GM21390 (cell line): ENCODE measurements around the gene LEMD1.

ENCODE experiments used
- ATAC-seq: cut with Tn5 transposase; IDR thresholded peaks from one replicate; pipeline ENCODE4 v1.9.1; 2021; ENCODE audit not compliant: unreplicated experiment

LEMD1 gene

DNA sequence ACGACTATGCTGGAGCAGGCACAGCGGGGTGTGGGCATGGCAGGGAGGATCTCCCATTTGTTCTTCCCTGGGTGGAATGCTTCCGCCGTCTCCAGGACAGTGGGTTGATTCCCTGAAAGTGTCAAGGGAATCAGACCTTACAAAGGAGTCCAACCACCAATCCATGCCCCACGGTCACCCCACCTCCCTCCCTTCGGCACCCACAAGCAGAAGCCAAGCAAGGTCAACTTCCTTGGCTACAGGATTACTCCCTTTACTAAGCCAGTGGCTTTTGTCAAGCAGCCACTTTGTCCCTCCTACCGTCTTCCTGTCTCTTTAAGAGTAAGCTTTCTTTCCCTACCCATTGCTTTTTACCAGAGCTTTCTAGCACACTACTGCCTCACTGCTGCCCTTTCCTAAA is 84.4 kb downstream of the LEMD1 start:
- ATAC-seq, result no peak

DNA sequence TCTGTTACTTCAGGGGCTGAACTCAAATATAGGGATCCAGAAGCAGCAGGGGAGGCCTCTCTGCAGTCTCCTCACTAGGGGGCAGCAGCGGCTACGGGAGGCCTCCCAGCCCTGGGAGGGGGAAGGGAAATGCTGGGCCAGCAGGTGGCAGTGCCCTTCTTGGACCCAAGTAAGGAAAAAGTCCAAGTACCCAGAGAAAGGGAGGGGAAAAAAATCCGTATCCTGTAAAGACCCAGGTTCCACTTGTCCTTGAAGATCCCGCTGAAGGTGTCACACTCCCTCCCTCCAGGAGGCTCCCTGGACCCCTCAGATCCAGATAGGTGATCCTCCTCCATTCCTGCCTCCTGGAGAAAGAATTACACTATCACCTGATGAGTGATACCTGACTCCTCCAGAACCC is 86.2 kb downstream of the LEMD1 start:
- no peak for ATAC-seq

DNA sequence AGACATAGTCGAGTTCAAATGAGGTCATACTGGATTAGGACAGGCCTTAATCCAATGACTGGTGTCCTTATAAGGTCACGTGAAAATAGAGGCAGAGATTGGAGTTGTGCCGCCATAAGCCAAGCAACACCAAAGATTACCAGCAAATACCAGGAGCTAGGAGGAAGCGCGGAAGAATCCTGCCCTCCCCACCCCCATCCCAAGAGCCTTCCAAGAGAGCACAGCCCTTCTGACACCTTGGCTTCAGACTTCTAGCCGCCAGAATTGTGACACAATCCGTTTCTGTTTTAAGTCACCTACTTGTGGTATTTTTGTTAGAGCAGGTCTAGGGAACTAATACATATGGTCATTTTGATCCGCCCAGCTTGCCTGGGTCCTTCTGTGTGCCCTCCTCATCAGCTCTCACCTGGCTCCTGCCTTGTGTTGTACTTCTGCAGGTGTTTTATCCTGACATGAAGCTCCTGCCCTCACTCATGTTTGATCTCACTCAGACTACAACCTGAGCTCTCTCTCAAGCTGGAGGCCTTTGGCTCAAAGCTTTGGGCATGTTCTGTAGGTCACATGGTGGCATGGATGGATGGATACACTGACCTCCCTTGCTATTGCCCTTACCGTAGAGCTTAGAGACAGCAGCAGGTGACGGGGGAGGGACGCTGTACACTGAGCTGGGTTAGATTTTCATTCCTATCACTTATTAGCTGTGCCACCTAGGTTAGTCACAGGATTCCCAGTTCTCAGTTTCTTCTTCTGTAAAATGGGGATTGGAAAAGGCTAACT is 89.7 kb downstream of the LEMD1 start:
- no peak for ATAC-seq
